PC-9 (cell line): ENCODE data around the gene RNF20. TPM values are rescaled to one million over a fixed set of nuclear protein-coding genes. Genes with fewer than 3 reads are reported as not detected.

Source experiments
- BruUV-seq: library from RNA; stranded (reverse); fragments of 400-500 nt; replicated peaks from 2 replicates; lab custom pipeline; 2021; lab: Mats Ljungman, UMichigan
- CTCF ChIA-PET: fragments of 300-600 bp; sonication (Branson Sonifier 250); formaldehyde crosslinking; loops from one replicate; lab custom pipeline; 2022; ENCODE audit warnings: antibody characterized with exemption; lab: Charles Lee
- POLR2A ChIA-PET: fragments of 300-600 bp; sonication (Branson Sonifier 250); formaldehyde crosslinking; loops from one replicate; lab custom pipeline; 2022; ENCODE audit warnings: antibody characterized with exemption; ENCODE audit not compliant: unreplicated experiment; lab: Charles Lee
- DNase-seq, 2 experiments: peaks; one replicate each; pipeline versions ENCODE4 v3.0.0 to v3.0.0-alpha.2; 2015 to 2022; ENCODE audit warnings: mixed read lengths in 1 of 2
- H2AFZ ChIP-seq: fragments of 200-600 bp; sonication (generic); 2 replicates; pipeline ENCODE4 v1.8.1; 2017; ENCODE audit warnings: antibody characterized with exemption
- H3F3A ChIP-seq: fragments of 200-600 bp; sonication (generic); 2 replicates; pipeline ENCODE4 v1.8.1; 2017; ENCODE audit warnings: antibody characterized with exemption, mild to moderate bottlenecking, low read depth; ENCODE audit not compliant: insufficient read depth
- H3K27ac ChIP-seq: fragments of 200-600 bp; sonication (generic); 2 replicates; pipeline ENCODE4 v1.6.1; 2016; ENCODE audit warnings: mixed run types
- H3K27me3 ChIP-seq: fragments of 200-600 bp; sonication (generic); 2 replicates; pipeline ENCODE4 v1.6.1; 2016; ENCODE audit warnings: low read depth, mixed run types; ENCODE audit not compliant: insufficient read depth
- H3K36me3 ChIP-seq: fragments of 200-600 bp; sonication (generic); 2 replicates; pipeline ENCODE4 v1.6.1; 2016; ENCODE audit warnings: low read depth, mixed run types
- H3K4me1 ChIP-seq: fragments of 200-600 bp; sonication (generic); replicated peaks from 2 replicates; pipeline ENCODE4 v1.6.1; 2016; ENCODE audit warnings: mixed run types; ENCODE audit not compliant: insufficient read depth
- H3K4me2 ChIP-seq: fragments of 200-600 bp; sonication (generic); 2 replicates; pipeline ENCODE4 v1.6.1; 2017; ENCODE audit warnings: mixed run types
- H3K4me3 ChIP-seq: fragments of 200-600 bp; sonication (generic); 2 replicates; pipeline ENCODE4 v1.6.1; 2016; ENCODE audit warnings: mixed run types
- H3K79me2 ChIP-seq: fragments of 200-600 bp; sonication (generic); 2 replicates; pipeline ENCODE4 v1.6.1; 2017; ENCODE audit warnings: low read depth, mixed run types
- H3K9me2 ChIP-seq: fragments of 200-600 bp; sonication (generic); 2 replicates; pipeline ENCODE4 v1.8.1; 2017; ENCODE audit warnings: mild to moderate bottlenecking; ENCODE audit not compliant: insufficient read depth
- H3K9me3 ChIP-seq: fragments of 200-600 bp; sonication (generic); 2 replicates; pipeline ENCODE4 v1.8.1; 2016; ENCODE audit warnings: low read depth; ENCODE audit not compliant: insufficient read depth
- H4K20me1 ChIP-seq: fragments of 200-600 bp; sonication (generic); 2 replicates; pipeline ENCODE4 v1.8.1; 2017; ENCODE audit not compliant: insufficient read depth
- CTCF ChIP-seq: fragments of 200-600 bp; sonication (generic); conservative IDR thresholded peaks from 2 replicates; pipeline ENCODE4 v1.6.1; 2017; ENCODE audit warnings: mixed run types, antibody characterized with exemption, mild to moderate bottlenecking, moderate library complexity
- EZH2 ChIP-seq: fragments of 200-600 bp; sonication (generic); IDR thresholded peaks from 2 replicates; pipeline ENCODE4 v1.8.0; 2017; ENCODE audit warnings: antibody characterized with exemption, low read depth
- intact Hi-C: fragments of 100-400 bp; cut with micrococcal nuclease; formaldehyde crosslinking; loops from one replicate; pipeline ENCODE4 v1.10.0; 2022; ENCODE audit not compliant: unreplicated experiment
- total RNA-seq: library from RNA; stranded (reverse); gene quantifications from 2 replicates; pipeline ENCODE4 v1.2.3, GENCODE V29; 2021

The RNF20 gene
- total RNA-seq, 1 experiment from 2014 or later = 55.8 TPM

GRCh38 chr9:101508211-101508610, 25.4 kb upstream of the RNF20 start:
- no peaks in the 10 kb centered on the region for H3F3A ChIP-seq
- no peaks in the 10 kb centered on the region for H3K36me3 ChIP-seq
- no peak overlapping the region for H2AFZ ChIP-seq
- TF ChIP-seq EZH2 (no peak), CTCF (no peak)
- no TSS peak for BruUV-seq
- no peaks in the 10 kb centered on the region for H3K27me3 ChIP-seq
- no peaks in the 10 kb centered on the region; the same call in 1 of the 2 replicates for H4K20me1 ChIP-seq
- no peaks in the 10 kb centered on the region for H3K9me2 ChIP-seq
- DNase-seq = no peak
- H3K9me3 ChIP-seq = no peaks in the 10 kb centered on the region
- intact Hi-C loops = no loop called here
- H3K27ac ChIP-seq = no peak overlapping the region
- H3K4me1 ChIP-seq = no peaks in the 10 kb centered on the region
- H3K4me2 ChIP-seq = no peak overlapping the region
- H3K79me2 ChIP-seq = no peaks in the 10 kb centered on the region
- H3K4me3 ChIP-seq = no peak overlapping the region
- ChIA-PET CTCF (no interaction called here), POLR2A (no interaction called here)

GRCh38 chr9:101509572-101509971, 24.1 kb upstream of the RNF20 start:
- BruUV-seq = no TSS peak
- H3K4me1 ChIP-seq = no peaks in the 10 kb centered on the region
- H3K27me3 ChIP-seq = no peaks in the 10 kb centered on the region
- H3K79me2 ChIP-seq = no peaks in the 10 kb centered on the region
- no peak overlapping the region for H3K4me3 ChIP-seq
- H3K9me3 ChIP-seq = no peaks in the 10 kb centered on the region
- ChIA-PET CTCF (no interaction called here), POLR2A (no interaction called here)
- no peak for DNase-seq
- H3K27ac ChIP-seq = no peak overlapping the region
- no peak overlapping the region for H3K4me2 ChIP-seq
- H3F3A ChIP-seq = no peaks in the 10 kb centered on the region
- H4K20me1 ChIP-seq = no peaks in the 10 kb centered on the region; the same call in 1 of the 2 replicates
- intact Hi-C loops = no loop called here
- no peak overlapping the region for H2AFZ ChIP-seq
- TF ChIP-seq EZH2 = no peak
- TF ChIP-seq CTCF = no peak
- H3K36me3 ChIP-seq = no peaks in the 10 kb centered on the region
- H3K9me2 ChIP-seq = no peaks in the 10 kb centered on the region

- no peaks in the 10 kb centered on the region for H3K79me2 ChIP-seq
- H3K27me3 ChIP-seq = no peaks in the 10 kb centered on the region
- no peak overlapping the region for H3K4me2 ChIP-seq
- H3K9me3 ChIP-seq = no peaks in the 10 kb centered on the region
- no peaks in the 10 kb centered on the region for H3K9me2 ChIP-seq
- POLR2A ChIA-PET = no interaction called here
- H3K36me3 ChIP-seq = no peaks in the 10 kb centered on the region
- CTCF ChIA-PET = no interaction called here
- H3K4me3 ChIP-seq = no peak overlapping the region
- BruUV-seq = no TSS peak
- no peak overlapping the region for H2AFZ ChIP-seq
- no peak overlapping the region for H3K27ac ChIP-seq
- no peaks in the 10 kb centered on the region for H3K4me1 ChIP-seq
- no peak for TF ChIP-seq EZH2
- no peak for TF ChIP-seq CTCF
- no peaks in the 10 kb centered on the region for H3F3A ChIP-seq
- no peak for DNase-seq
- H4K20me1 ChIP-seq = no peaks in the 10 kb centered on the region; the same call in 1 of the 2 replicates
- intact Hi-C loops = no loop called here
These were observed 23.2 kb upstream of the RNF20 start for GRCh38 chr9:101510459-101510858.
